ENCODE measurements around the gene POU6F2. TPM values are rescaled to one million over a fixed set of nuclear protein-coding genes. Genes with fewer than 3 reads are reported as not detected.

The POU6F2 gene
- total and polyA plus RNA-seq, 2 experiments from 2014 or later: 7.2 to 7.3 TPM

DNA sequence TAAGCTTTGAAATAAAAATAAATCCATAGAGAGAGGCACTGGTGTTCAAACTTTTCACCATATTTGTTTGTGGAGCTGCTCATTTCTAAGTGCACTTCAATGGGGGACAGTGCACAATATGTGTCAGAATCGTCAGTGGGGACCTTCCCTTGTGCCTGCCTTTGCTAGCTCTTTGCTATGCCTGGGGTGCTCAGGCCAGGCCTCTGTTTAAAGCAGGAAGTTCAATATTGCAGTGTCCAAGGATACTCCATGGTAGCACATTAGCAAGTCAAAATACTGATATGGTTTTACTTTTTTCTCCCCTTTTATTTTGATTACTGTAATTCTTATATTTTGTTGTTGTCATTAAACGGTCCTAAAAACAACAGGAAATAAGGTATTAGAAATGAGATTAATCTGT, 113.4 kb downstream of the POU6F2 start:
- Histone ChIP-seq H2AFZ (no peak overlapping the region), H3K4me1 (ENCODE audit: insufficient read depth) (peaks cover 6% of the 10 kb centered on the region), H3K9me2 (ENCODE audit: insufficient read depth) (no peaks in the 10 kb centered on the region), H3K4me2 (no peak overlapping the region), H4K20me1 (replicated peaks; ENCODE audit: insufficient read depth) (no peaks in the 10 kb centered on the region), H3K27me3 (ENCODE audit: insufficient read depth) (no peaks in the 10 kb centered on the region), H3K79me2 (replicated peaks; ENCODE audit: insufficient read depth) (no peaks in the 10 kb centered on the region), H3F3A (replicated peaks; ENCODE audit: low read depth) (no peaks in the 10 kb centered on the region), H3K36me3 (ENCODE audit: insufficient read depth) (no peaks in the 10 kb centered on the region), H3K27ac (ENCODE audit: low read depth) (no peak overlapping the region), H3K4me3 (no peak overlapping the region)
- DNase-seq (ENCODE audit: low spot score) (no peak), ATAC-seq (no peak)
- H3K27me3 Mint-ChIP-seq (ENCODE audit: insufficient read depth, low read depth, poor library complexity): no peaks in the 10 kb centered on the region
- no peak overlapping the region for H3K27ac Mint-ChIP-seq
- H3K36me3 Mint-ChIP-seq (ENCODE audit: low read depth): no peaks in the 10 kb centered on the region
- TF ChIP-seq EZH2 (IDR thresholded peaks at IDR 0.05; ENCODE audit: low read depth, unreplicated experiment): no peak
- TF ChIP-seq, protein P1, sequence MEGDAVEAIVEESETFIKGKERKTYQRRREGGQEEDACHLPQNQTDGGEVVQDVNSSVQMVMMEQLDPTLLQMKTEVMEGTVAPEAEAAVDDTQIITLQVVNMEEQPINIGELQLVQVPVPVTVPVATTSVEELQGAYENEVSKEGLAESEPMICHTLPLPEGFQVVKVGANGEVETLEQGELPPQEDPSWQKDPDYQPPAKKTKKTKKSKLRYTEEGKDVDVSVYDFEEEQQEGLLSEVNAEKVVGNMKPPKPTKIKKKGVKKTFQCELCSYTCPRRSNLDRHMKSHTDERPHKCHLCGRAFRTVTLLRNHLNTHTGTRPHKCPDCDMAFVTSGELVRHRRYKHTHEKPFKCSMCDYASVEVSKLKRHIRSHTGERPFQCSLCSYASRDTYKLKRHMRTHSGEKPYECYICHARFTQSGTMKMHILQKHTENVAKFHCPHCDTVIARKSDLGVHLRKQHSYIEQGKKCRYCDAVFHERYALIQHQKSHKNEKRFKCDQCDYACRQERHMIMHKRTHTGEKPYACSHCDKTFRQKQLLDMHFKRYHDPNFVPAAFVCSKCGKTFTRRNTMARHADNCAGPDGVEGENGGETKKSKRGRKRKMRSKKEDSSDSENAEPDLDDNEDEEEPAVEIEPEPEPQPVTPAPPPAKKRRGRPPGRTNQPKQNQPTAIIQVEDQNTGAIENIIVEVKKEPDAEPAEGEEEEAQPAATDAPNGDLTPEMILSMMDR (conservative IDR thresholded peaks at IDR 0.05; ENCODE audit: low read depth in 2 of 2): no peak
- no peak for TF ChIP-seq ZNF331 (CRISPR knock-in tag; IDR thresholded peaks at IDR 0.05; ENCODE audit: low read depth)
- TF ChIP-seq, protein P2, sequence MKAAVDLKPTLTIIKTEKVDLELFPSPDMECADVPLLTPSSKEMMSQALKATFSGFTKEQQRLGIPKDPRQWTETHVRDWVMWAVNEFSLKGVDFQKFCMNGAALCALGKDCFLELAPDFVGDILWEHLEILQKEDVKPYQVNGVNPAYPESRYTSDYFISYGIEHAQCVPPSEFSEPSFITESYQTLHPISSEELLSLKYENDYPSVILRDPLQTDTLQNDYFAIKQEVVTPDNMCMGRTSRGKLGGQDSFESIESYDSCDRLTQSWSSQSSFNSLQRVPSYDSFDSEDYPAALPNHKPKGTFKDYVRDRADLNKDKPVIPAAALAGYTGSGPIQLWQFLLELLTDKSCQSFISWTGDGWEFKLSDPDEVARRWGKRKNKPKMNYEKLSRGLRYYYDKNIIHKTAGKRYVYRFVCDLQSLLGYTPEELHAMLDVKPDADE (IDR thresholded peaks at IDR 0.05): no peak
- TF ChIP-seq, protein P3, sequence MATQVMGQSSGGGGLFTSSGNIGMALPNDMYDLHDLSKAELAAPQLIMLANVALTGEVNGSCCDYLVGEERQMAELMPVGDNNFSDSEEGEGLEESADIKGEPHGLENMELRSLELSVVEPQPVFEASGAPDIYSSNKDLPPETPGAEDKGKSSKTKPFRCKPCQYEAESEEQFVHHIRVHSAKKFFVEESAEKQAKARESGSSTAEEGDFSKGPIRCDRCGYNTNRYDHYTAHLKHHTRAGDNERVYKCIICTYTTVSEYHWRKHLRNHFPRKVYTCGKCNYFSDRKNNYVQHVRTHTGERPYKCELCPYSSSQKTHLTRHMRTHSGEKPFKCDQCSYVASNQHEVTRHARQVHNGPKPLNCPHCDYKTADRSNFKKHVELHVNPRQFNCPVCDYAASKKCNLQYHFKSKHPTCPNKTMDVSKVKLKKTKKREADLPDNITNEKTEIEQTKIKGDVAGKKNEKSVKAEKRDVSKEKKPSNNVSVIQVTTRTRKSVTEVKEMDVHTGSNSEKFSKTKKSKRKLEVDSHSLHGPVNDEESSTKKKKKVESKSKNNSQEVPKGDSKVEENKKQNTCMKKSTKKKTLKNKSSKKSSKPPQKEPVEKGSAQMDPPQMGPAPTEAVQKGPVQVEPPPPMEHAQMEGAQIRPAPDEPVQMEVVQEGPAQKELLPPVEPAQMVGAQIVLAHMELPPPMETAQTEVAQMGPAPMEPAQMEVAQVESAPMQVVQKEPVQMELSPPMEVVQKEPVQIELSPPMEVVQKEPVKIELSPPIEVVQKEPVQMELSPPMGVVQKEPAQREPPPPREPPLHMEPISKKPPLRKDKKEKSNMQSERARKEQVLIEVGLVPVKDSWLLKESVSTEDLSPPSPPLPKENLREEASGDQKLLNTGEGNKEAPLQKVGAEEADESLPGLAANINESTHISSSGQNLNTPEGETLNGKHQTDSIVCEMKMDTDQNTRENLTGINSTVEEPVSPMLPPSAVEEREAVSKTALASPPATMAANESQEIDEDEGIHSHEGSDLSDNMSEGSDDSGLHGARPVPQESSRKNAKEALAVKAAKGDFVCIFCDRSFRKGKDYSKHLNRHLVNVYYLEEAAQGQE (IDR thresholded peaks at IDR 0.05; ENCODE audit: unreplicated experiment): no peak
- TF ChIP-seq CREB1 (CRISPR knock-in tag; IDR thresholded peaks at IDR 0.05; ENCODE audit: low read depth): no peak
- no peak for TF ChIP-seq STAT1 (IDR thresholded peaks at IDR 0.05; ENCODE audit: unreplicated experiment)
- TF ChIP-seq EZH2phosphoT487 (IDR thresholded peaks at IDR 0.05; ENCODE audit: unreplicated experiment): no peak
- no peak overlapping the region for H3K4me3 Mint-ChIP-seq
- H3K4me1 Mint-ChIP-seq: peaks cover 23% of the 10 kb centered on the region
- H3K9me3 Mint-ChIP-seq: no peaks in the 10 kb centered on the region

DNA sequence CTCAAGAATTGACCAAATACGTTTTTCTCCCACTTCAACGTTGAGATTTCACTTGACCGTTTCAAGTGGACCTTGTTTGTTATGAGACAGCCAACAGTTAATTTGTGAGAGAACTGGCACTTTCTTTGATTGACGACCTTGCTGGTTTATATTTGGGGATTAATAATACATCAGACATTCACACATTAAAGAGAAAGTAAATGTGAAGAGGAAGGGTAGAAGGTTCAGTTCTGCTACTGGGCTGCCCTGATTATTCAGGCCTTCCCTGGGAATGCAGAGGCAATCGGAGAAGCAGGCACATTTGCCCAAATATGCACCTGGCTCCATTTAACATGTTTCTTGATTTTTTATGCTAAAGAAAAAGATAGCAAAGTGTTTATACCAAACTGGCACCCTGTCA, 114.1 kb downstream of the POU6F2 start:
- H3K27ac ChIP-seq (ENCODE audit: low read depth): no peak overlapping the region
- DNase-seq (ENCODE audit: low spot score): no peak
- H3K27me3 ChIP-seq (ENCODE audit: insufficient read depth): no peaks in the 10 kb centered on the region
- H3K4me3 ChIP-seq: no peak overlapping the region
- ATAC-seq: no peak
- no peaks in the 10 kb centered on the region for H3F3A ChIP-seq (replicated peaks; ENCODE audit: low read depth)
- no peak overlapping the region for H3K4me2 ChIP-seq
- Mint-ChIP-seq H3K27ac (no peak overlapping the region), H3K27me3 (ENCODE audit: insufficient read depth, low read depth, poor library complexity) (no peaks in the 10 kb centered on the region), H3K4me1 (peaks cover 17% of the 10 kb centered on the region), H3K4me3 (no peak overlapping the region), H3K36me3 (ENCODE audit: low read depth) (no peaks in the 10 kb centered on the region), H3K9me3 (no peaks in the 10 kb centered on the region)
- H3K79me2 ChIP-seq (replicated peaks; ENCODE audit: insufficient read depth): no peaks in the 10 kb centered on the region
- H4K20me1 ChIP-seq (replicated peaks; ENCODE audit: insufficient read depth): no peaks in the 10 kb centered on the region
- H3K9me2 ChIP-seq (ENCODE audit: insufficient read depth): no peaks in the 10 kb centered on the region
- H3K36me3 ChIP-seq (ENCODE audit: insufficient read depth): no peaks in the 10 kb centered on the region
- H3K4me1 ChIP-seq (ENCODE audit: insufficient read depth): peaks cover under 1% of the 10 kb centered on the region; the same call in 1 of the 2 replicates
- H2AFZ ChIP-seq: no peak overlapping the region
- no peak for TF ChIP-seq STAT1 (IDR thresholded peaks at IDR 0.05; ENCODE audit: unreplicated experiment)
- TF ChIP-seq EZH2 (IDR thresholded peaks at IDR 0.05; ENCODE audit: low read depth, unreplicated experiment): no peak
- TF ChIP-seq, protein P3 (IDR thresholded peaks at IDR 0.05; ENCODE audit: unreplicated experiment): no peak
- TF ChIP-seq EZH2phosphoT487 (IDR thresholded peaks at IDR 0.05; ENCODE audit: unreplicated experiment): no peak

Measured in GM23338 (cell line).